K562 (cell line): ENCODE measurements around the gene C11orf52. TPM values are rescaled to one million over a fixed set of nuclear protein-coding genes. Genes with fewer than 3 reads are reported as not detected.

Experiments
- BHLHE40 ChIP-seq: IDR thresholded peaks from 2 replicates; pipeline ENCODE4 v1.6.1; 2011; ENCODE audit warnings: low read length, improper control_type of control experiment
- KDM2B ChIP-seq: fragments of 250-450 bp; sonication (Bioruptor Pico); IDR thresholded peaks from 2 replicates; pipeline ENCODE4 v1.8.0; 2021; ENCODE audit warnings: mild to moderate bottlenecking, moderate library complexity
- PCBP1 ChIP-seq: fragments of 200-400 bp; formaldehyde crosslinking; IDR thresholded peaks from 2 replicates; pipeline ENCODE4 v1.6.1; 2018; ENCODE audit warnings: mild to moderate bottlenecking, low read depth, low read length; ENCODE audit not compliant: poor library complexity, severe bottlenecking
- POLR2AphosphoS2 ChIP-seq: IDR thresholded peaks from 2 replicates; pipeline ENCODE4 v1.6.1; 2012; ENCODE audit warnings: low read length, improper control_type of control experiment
- POLR3G ChIP-seq: IDR thresholded peaks from 2 replicates; pipeline ENCODE4 v1.6.1; 2011; ENCODE audit not compliant: insufficient read length, insufficient replicate concordance; ENCODE audit errors: extremely low read depth
- ZNF766 ChIP-seq: fragments of 200-800 bp; sonication (Bioruptor generic); conservative IDR thresholded peaks from 2 replicates; pipeline ENCODE4 v1.6.1; 2016; ENCODE audit warnings: missing genetic modification characterization, missing compliant biosample characterization
- polyA plus RNA-seq, 8 experiments: library from polyadenylated mRNA; depleted of rRNA in 4 of 8; stranded (reverse) in 5 of 8; unstranded in 3 of 8; fragments of >200 nt; fragmentation: Nextera tagmentation in 2 of 8; fragmentation: Illumina TruSeq in 1 of 8; extraction: Ambion mirVana in 2 of 8; extraction: Trizol in 1 of 8; gene quantifications; 2 replicates each; pipeline versions ENCODE4 v1.2.1 to v1.2.3, GENCODE V29; 2011 to 2014; ENCODE audit warnings: inconsistent platforms in 1 of 8, missing spikeins in 1 of 8
- total RNA-seq, 7 experiments: library from RNA; depleted of rRNA in 6 of 7; stranded (reverse); fragments of >200 nt in 6 of 7; fragmentation: Illumina TruSeq in 2 of 7; extraction: Trizol in 2 of 7; gene quantifications; 2 replicates each; pipeline versions ENCODE4 v1.2.1 to v1.2.3, GENCODE V29; 2011 to 2021; ENCODE audit warnings: low replicate concordance in 1 of 7
- TF ChIP-seq, protein P1 (sequence below): fragments of 450-650 bp; IDR thresholded peaks from 2 replicates; pipeline ENCODE4 v1.6.1; 2016; ENCODE audit warnings: low read depth

C11orf52 gene
- total and polyA plus RNA-seq, 9 of the 15 experiments (the other 6 are each of a cell fraction or from before 2014, with no cell fraction given), result 0.29 to 2.9 (median 1.0) TPM

GRCh38 chr11:111906680-111907079 is 12.0 kb upstream of the C11orf52 start (continued):
- TF ChIP-seq, protein P1, sequence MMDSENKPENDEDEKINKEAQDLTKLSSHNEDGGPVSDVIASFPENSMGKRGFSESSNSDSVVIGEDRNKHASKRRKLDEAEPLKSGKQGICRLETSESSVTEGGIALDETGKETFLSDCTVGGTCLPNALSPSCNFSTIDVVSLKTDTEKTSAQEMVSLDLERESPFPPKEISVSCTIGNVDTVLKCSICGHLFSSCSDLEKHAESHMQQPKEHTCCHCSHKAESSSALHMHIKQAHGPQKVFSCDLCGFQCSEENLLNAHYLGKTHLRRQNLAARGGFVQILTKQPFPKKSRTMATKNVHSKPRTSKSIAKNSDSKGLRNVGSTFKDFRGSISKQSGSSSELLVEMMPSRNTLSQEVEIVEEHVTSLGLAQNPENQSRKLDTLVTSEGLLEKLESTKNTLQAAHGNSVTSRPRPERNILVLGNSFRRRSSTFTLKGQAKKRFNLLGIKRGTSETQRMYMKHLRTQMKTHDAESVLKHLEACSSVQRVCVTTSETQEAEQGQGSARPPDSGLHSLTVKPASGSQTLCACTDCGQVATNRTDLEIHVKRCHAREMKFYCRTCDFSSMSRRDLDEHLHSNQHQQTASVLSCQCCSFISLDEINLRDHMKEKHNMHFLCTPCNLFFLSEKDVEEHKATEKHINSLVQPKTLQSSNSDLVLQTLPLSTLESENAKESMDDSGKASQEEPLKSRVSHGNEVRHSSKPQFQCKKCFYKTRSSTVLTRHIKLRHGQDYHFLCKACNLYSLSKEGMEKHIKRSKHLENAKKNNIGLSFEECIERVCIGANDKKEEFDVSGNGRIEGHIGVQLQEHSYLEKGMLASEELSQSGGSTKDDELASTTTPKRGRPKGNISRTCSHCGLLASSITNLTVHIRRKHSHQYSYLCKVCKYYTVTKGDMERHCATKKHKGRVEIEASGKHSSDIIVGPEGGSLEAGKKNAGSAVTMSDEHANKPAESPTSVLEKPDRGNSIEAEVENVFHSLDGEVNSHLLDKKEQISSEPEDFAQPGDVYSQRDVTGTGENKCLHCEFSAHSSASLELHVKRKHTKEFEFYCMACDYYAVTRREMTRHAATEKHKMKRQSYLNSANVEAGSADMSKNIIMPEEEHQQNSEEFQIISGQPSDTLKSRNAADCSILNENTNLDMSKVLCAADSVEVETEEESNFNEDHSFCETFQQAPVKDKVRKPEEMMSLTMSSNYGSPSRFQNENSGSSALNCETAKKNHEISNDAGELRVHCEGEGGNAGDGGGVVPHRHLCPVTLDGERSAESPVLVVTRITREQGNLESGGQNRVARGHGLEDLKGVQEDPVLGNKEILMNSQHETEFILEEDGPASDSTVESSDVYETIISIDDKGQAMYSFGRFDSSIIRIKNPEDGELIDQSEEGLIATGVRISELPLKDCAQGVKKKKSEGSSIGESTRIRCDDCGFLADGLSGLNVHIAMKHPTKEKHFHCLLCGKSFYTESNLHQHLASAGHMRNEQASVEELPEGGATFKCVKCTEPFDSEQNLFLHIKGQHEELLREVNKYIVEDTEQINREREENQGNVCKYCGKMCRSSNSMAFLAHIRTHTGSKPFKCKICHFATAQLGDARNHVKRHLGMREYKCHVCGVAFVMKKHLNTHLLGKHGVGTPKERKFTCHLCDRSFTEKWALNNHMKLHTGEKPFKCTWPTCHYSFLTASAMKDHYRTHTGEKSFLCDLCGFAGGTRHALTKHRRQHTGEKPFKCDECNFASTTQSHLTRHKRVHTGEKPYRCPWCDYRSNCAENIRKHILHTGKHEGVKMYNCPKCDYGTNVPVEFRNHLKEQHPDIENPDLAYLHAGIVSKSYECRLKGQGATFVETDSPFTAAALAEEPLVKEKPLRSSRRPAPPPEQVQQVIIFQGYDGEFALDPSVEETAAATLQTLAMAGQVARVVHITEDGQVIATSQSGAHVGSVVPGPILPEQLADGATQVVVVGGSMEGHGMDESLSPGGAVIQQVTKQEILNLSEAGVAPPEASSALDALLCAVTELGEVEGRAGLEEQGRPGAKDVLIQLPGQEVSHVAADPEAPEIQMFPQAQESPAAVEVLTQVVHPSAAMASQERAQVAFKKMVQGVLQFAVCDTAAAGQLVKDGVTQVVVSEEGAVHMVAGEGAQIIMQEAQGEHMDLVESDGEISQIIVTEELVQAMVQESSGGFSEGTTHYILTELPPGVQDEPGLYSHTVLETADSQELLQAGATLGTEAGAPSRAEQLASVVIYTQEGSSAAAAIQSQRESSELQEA, result no peak
- no peak for TF ChIP-seq PCBP1
- no peak for TF ChIP-seq KDM2B (CRISPR knock-in tag)
- no peak for TF ChIP-seq POLR3G
- no peak for TF ChIP-seq BHLHE40
- TF ChIP-seq POLR2AphosphoS2, result no peak
- TF ChIP-seq ZNF766 (CRISPR knock-in tag), result no peak
